HCT116 (cell line): Measurements from ENCODE around the gene XYLT1. TPM values are rescaled to one million over a fixed set of nuclear protein-coding genes. Genes with fewer than 3 reads are reported as not detected.

Source experiments
- ATAC-seq: fragments of 200-7000 bp; cut with Tn5 transposase; 2 replicates; pipeline ENCODE4 v1.9.1; 2020; ENCODE audit warnings: mild to moderate bottlenecking, moderate library complexity
- BruUV-seq: library from RNA; stranded (reverse); fragments of 400-500 nt; replicated peaks from 2 replicates; lab custom pipeline; 2021; lab: Mats Ljungman, UMichigan
- CTCF ChIA-PET: fragments of 300-600 bp; sonication (Branson Sonifier 250); formaldehyde crosslinking; loops from one replicate; lab custom pipeline; 2021; ENCODE audit warnings: antibody characterized with exemption; lab: Charles Lee
- POLR2A ChIA-PET: fragments of 300-600, 350-600 bp; sonication (Branson Sonifier 250); formaldehyde crosslinking; loops from one replicate; lab custom pipeline; 2021; ENCODE audit warnings: antibody characterized with exemption; lab: Charles Lee
- RAD21 ChIA-PET, 2 experiments: fragments of 300-600 bp; sonication (Branson Sonifier 250); formaldehyde crosslinking; loops; one replicate each; lab custom pipeline; 2023; ENCODE audit warnings: low total read pairs in 2 of 2; ENCODE audit not compliant: uncharacterized antibody in 2 of 2, unreplicated experiment in 2 of 2, low non-redundant PET in 1 of 2; lab: Charles Lee
- DNase-seq: peaks from one replicate; pipeline ENCODE4 v3.0.0-alpha.2; 2010; ENCODE audit warnings: low read depth, low spot score
- H2AFZ ChIP-seq: fragments of 200-600 bp; shearing (Covaris generic), sonication (generic); 2 replicates; pipeline ENCODE4 v1.6.1; 2017; ENCODE audit warnings: low read depth, mixed run types, mixed read lengths, antibody characterized with exemption, low read length; ENCODE audit not compliant: poor library complexity, severe bottlenecking
- H3K27ac ChIP-seq: 2 replicates; pipeline ENCODE4 v1.5.1; 2012; ENCODE audit warnings: low read depth, low read length
- H3K27me3 ChIP-seq: fragments of 200-600 bp; sonication (generic); 2 replicates; pipeline ENCODE4 v1.6.1; 2016; ENCODE audit warnings: mixed run types, low read length, mixed read lengths; ENCODE audit not compliant: insufficient read depth
- H3K36me3 ChIP-seq, 2 experiments: fragments of 200-500 bp in 1 of 2; fragments of 200-600 bp in 1 of 2; sonication (Bioruptor generic) in 1 of 2; sonication (generic) in 1 of 2; 2 replicates each; pipeline versions ENCODE4 v1.5.1 to v1.6.1; 2014 to 2016; ENCODE audit warnings: low read length in 2 of 2, inconsistent platforms in 1 of 2, mixed read lengths in 1 of 2, mixed run types in 1 of 2; ENCODE audit not compliant: insufficient read depth in 2 of 2, control insufficient read depth in 1 of 2
- H3K4me1 ChIP-seq, 2 experiments: fragments of 200-600 bp in 1 of 2; sonication (generic) in 1 of 2; 2 replicates each; pipeline versions ENCODE4 v1.5.1 to v1.6.1; 2012 to 2017; ENCODE audit warnings: low read length in 2 of 2, inconsistent platforms in 1 of 2, mild to moderate bottlenecking in 1 of 2, mixed read lengths in 1 of 2, mixed run types in 1 of 2, moderate library complexity in 1 of 2; ENCODE audit not compliant: insufficient read depth in 2 of 2, control insufficient read depth in 1 of 2
- H3K4me2 ChIP-seq: fragments of 200-600 bp; sonication (generic); 2 replicates; pipeline ENCODE4 v1.6.1; 2017; ENCODE audit warnings: mixed run types, low read length, mixed read lengths
- H3K4me3 ChIP-seq, 2 experiments: fragments of 200-600 bp in 1 of 2; sonication (generic) in 1 of 2; replicated peaks in 1 of 2; 2 replicates each; pipeline ENCODE4 v1.5.1; 2011 to 2016; ENCODE audit warnings: low read length in 2 of 2, control low read depth in 1 of 2, low read depth in 1 of 2, mild to moderate bottlenecking in 1 of 2, mixed read lengths in 1 of 2, mixed run types in 1 of 2
- H3K79me2 ChIP-seq: fragments of 200-600 bp; sonication (generic); 2 replicates; pipeline ENCODE4 v1.6.1; 2017; ENCODE audit warnings: mild to moderate bottlenecking, mixed run types, low read length, moderate library complexity, mixed read lengths; ENCODE audit not compliant: insufficient read depth
- H3K9ac ChIP-seq: fragments of 200-600 bp; sonication (generic); 2 replicates; pipeline ENCODE4 v1.6.1; 2016; ENCODE audit warnings: low read length, mixed read lengths
- H3K9me2 ChIP-seq: fragments of 200-600 bp; sonication (generic), shearing (Covaris generic); 2 replicates; pipeline ENCODE4 v1.6.1; 2017; ENCODE audit warnings: mixed run types, mild to moderate bottlenecking, moderate library complexity; ENCODE audit not compliant: insufficient read depth
- H3K9me3 ChIP-seq, 2 experiments: fragments of 200-500 bp in 1 of 2; fragments of 200-600 bp in 1 of 2; sonication (Bioruptor generic) in 1 of 2; sonication (generic) in 1 of 2; 2 replicates each; pipeline ENCODE4 v1.6.1; 2014 to 2017; ENCODE audit warnings: low read length in 2 of 2, mixed read lengths in 2 of 2, inconsistent platforms in 1 of 2, low read depth in 1 of 2, mild to moderate bottlenecking in 1 of 2, mixed run types in 1 of 2, moderate library complexity in 1 of 2; ENCODE audit not compliant: control insufficient read depth in 1 of 2, insufficient read depth in 1 of 2
- H4K20me1 ChIP-seq: fragments of 200-600 bp; sonication (generic), shearing (Covaris generic); 2 replicates; pipeline ENCODE4 v1.6.1; 2017; ENCODE audit warnings: mixed run types, mild to moderate bottlenecking, moderate library complexity; ENCODE audit not compliant: insufficient read depth
- ATF3 ChIP-seq: IDR thresholded peaks from 2 replicates; pipeline ENCODE4 v1.6.1; 2012
- CTCF ChIP-seq, 3 experiments: fragments of 200-600 bp in 1 of 3; sonication (generic) in 1 of 3; IDR thresholded peaks in 2 of 3; conservative IDR thresholded peaks in 1 of 3; 2 replicates each; pipeline ENCODE4 v1.5.1; 2012 to 2017; ENCODE audit warnings: low read depth in 2 of 3, low read length in 2 of 3, antibody characterized with exemption in 1 of 3, borderline replicate concordance in 1 of 3, control low read depth in 1 of 3, mild to moderate bottlenecking in 1 of 3, mixed read lengths in 1 of 3, mixed run types in 1 of 3, moderate library complexity in 1 of 3; ENCODE audit not compliant: insufficient read depth in 1 of 3
- EGR1 ChIP-seq: IDR thresholded peaks from 2 replicates; pipeline ENCODE4 v1.6.1; 2012; ENCODE audit warnings: low read depth
- ELF1 ChIP-seq: IDR thresholded peaks from 2 replicates; pipeline ENCODE4 v1.6.1; 2012; ENCODE audit warnings: low read depth, borderline replicate concordance
- EZH2phosphoT487 ChIP-seq: fragments of 200-600 bp; IDR thresholded peaks from 2 replicates; pipeline ENCODE4 v1.6.1; 2018; ENCODE audit warnings: antibody characterized with exemption, borderline replicate concordance
- JUND ChIP-seq: IDR thresholded peaks from 2 replicates; pipeline ENCODE4 v1.6.1; 2012
- REST ChIP-seq: IDR thresholded peaks from 2 replicates; pipeline ENCODE4 v1.6.1; 2012; ENCODE audit warnings: low read depth
- SIN3A ChIP-seq: IDR thresholded peaks from 2 replicates; pipeline ENCODE4 v1.6.1; 2012; ENCODE audit warnings: low read depth
- SRF ChIP-seq: IDR thresholded peaks from 2 replicates; pipeline ENCODE4 v1.6.1; 2012; ENCODE audit warnings: low read depth
- TCF7L2 ChIP-seq: IDR thresholded peaks from 2 replicates; pipeline ENCODE4 v1.7.0; 2011; ENCODE audit warnings: borderline replicate concordance, inconsistent platforms; ENCODE audit not compliant: insufficient read depth, insufficient read length; ENCODE audit errors: extremely low read depth
- YY1 ChIP-seq: IDR thresholded peaks from 2 replicates; pipeline ENCODE4 v1.6.1; 2011; ENCODE audit warnings: low read length, low read depth, moderate library complexity, mild to moderate bottlenecking; ENCODE audit not compliant: insufficient replicate concordance; ENCODE audit errors: extremely low read depth
- ZNF274 ChIP-seq: fragments of 200-500 bp; sonication (Bioruptor generic); IDR thresholded peaks from 2 replicates; pipeline ENCODE4 v1.6.1; 2014; ENCODE audit warnings: mild to moderate bottlenecking, low read depth, low read length, inconsistent platforms
- intact Hi-C: fragments of 100-400 bp; cut with micrococcal nuclease; formaldehyde crosslinking; loops from 2 replicates; pipeline ENCODE4 v1.10.0; 2022
- total RNA-seq: library from RNA; stranded (reverse); gene quantifications from one replicate; pipeline ENCODE4 v1.2.1, GENCODE V29; 2021; ENCODE audit not compliant: unreplicated experiment

Gene XYLT1
- total RNA-seq, 1 experiment from 2014 or later: 4.5 TPM

- TF ChIP-seq EGR1: no peak
- TF ChIP-seq, all 23 proteins: peak for 0
These were observed 354.0 kb downstream of the XYLT1 start (continued) for GRCh38 chr16:17116595-17117322.

- H3K9me2 ChIP-seq: no peaks in the 10 kb centered on the region
- ATAC-seq (no peak), DNase-seq (no peak)
- H3K4me2 ChIP-seq: no peak overlapping the region
- H3K36me3 ChIP-seq: no peaks in the 10 kb centered on the region
- H3K4me3 ChIP-seq: no peak overlapping the region
- CTCF ChIA-PET: no interaction called here
- no peak overlapping the region for H3K27ac ChIP-seq
- peaks cover 37% of the 10 kb centered on the region for H3K27me3 ChIP-seq
- TF ChIP-seq SRF: no peak
- TF ChIP-seq REST: no peak
- TF ChIP-seq CTCF (IDR thresholded peaks at IDR 0.05 in 2 of 3, conservative IDR thresholded peaks at IDR 0.05 in 1 of 3; ENCODE audit: borderline replicate concordance in 1 of 3, insufficient read depth in 1 of 3, low read depth in 2 of 3, low read length in 2 of 3): no peak
- no peak for TF ChIP-seq YY1
- no peak for TF ChIP-seq TCF7L2
- no peak for TF ChIP-seq ZNF274
- no peak for TF ChIP-seq ELF1
- TF ChIP-seq JUND: no peak
- TF ChIP-seq ATF3: no peak
- TF ChIP-seq EZH2phosphoT487: no peak
- no peak for TF ChIP-seq SIN3A
- TF ChIP-seq EGR1: no peak
- TF ChIP-seq, all 23 proteins: peak for 0
- no peak overlapping the region for H2AFZ ChIP-seq
- no peak overlapping the region for H3K9ac ChIP-seq
- H3K79me2 ChIP-seq: no peaks in the 10 kb centered on the region
- ChIA-PET POLR2A (no interaction called here), RAD21 (no interaction called here)
- H4K20me1 ChIP-seq: no peaks in the 10 kb centered on the region
- no TSS peak for BruUV-seq
- intact Hi-C loops: no loop called here
- H3K9me3 ChIP-seq: no peaks in the 10 kb centered on the region
- no peaks in the 10 kb centered on the region for H3K4me1 ChIP-seq
These were observed 361.3 kb downstream of the XYLT1 start for GRCh38 chr16:17109413-17109812.
